ENCODE measurements around the gene UNC119.

- TF ChIP-seq POLR2AphosphoS5 (IDR thresholded peaks at IDR 0.05) (peak; percentile 25), CTCF (IDR thresholded peaks at IDR 0.05) (no peak), EP300 (IDR thresholded peaks at IDR 0.05) (no peak)
Observed at GRCh38 chr17:28552176-28552999, at the start of gene UNC119.
